ENCODE measurements around the gene NCAM1. TPM values are rescaled to one million over a fixed set of nuclear protein-coding genes. Genes with fewer than 3 reads are reported as not detected.

Gene NCAM1
- total and polyA plus RNA-seq, 4 experiments from 2014 or later = 0.39 TPM; not detected in 3

GRCh38 chr11:113182288-113182687, 221.1 kb downstream of the NCAM1 start:
- POLR2A ChIA-PET (ENCODE audit: partially characterized antibody) = no interaction called here
- H3K27me3 Mint-ChIP-seq = peaks cover 5 to 14% of the 10 kb centered on the region in 2 donors
- no peaks in the 10 kb centered on the region for H3K36me3 ChIP-seq (ENCODE audit: insufficient read depth, low read length)
- intact Hi-C loops (cut with micrococcal nuclease) = no loop called here
- CTCF ChIA-PET (ENCODE audit: partially characterized antibody) = no interaction called here
- peaks cover 0 to 3% (median 0%) of the 10 kb centered on the region in 8 donors for H3K9me3 Mint-ChIP-seq
- no peaks in the 10 kb centered on the region for H3K4me1 Mint-ChIP-seq
- no peak for DNase-seq
- H3K9me3 ChIP-seq (ENCODE audit: control insufficient read depth in 1 of 2, low read length in 2 of 2) = no peaks in the 10 kb centered on the region
- H3K4me1 ChIP-seq (ENCODE audit: insufficient read depth, low read length) = no peaks in the 10 kb centered on the region
- no peaks in the 10 kb centered on the region for H3K27me3 ChIP-seq (ENCODE audit: insufficient read depth, low read length)
- H3K27ac ChIP-seq (ENCODE audit: low read depth, low read length) = no peak overlapping the region
- H3K4me3 ChIP-seq (ENCODE audit: low read length in 2 of 2) = no peak overlapping the region
- no peaks in the 10 kb centered on the region for H3K36me3 Mint-ChIP-seq
- H3K27ac Mint-ChIP-seq = no peak overlapping the region
- no peak overlapping the region for H3K4me3 Mint-ChIP-seq

DNA sequence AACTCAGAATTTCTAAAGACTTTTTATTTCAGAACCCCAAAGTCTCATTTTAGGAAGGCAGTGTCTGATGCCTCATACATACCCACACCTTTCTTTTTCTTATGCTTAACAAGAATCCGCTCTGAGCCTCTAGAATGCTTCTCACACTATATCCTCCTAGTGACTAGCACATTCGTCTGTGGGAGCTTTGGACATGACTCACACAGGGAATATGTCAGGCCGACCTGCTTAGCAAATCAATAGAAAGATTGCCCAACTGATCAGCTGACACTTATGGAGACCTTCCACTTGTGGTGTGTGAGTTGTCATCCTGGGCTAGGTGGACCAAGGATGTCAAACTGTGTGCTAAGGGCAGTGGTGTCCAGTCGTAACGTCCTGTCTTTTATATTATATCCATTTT, 223.3 kb downstream of the NCAM1 start:
- ChIA-PET POLR2A (ENCODE audit: partially characterized antibody) (no interaction called here), CTCF (ENCODE audit: partially characterized antibody) (no interaction called here)
- Histone ChIP-seq H3K4me1 (ENCODE audit: insufficient read depth, low read length) (no peaks in the 10 kb centered on the region), H3K4me3 (ENCODE audit: low read length in 2 of 2) (no peak overlapping the region), H3K36me3 (ENCODE audit: insufficient read depth, low read length) (no peaks in the 10 kb centered on the region), H3K9me3 (ENCODE audit: control insufficient read depth in 1 of 2, low read length in 2 of 2) (no peaks in the 10 kb centered on the region), H3K27ac (ENCODE audit: low read depth, low read length) (no peak overlapping the region), H3K27me3 (ENCODE audit: insufficient read depth, low read length) (no peaks in the 10 kb centered on the region)
- intact Hi-C loops (cut with micrococcal nuclease) = no loop called here
- Mint-ChIP-seq H3K4me3 (no peak overlapping the region), H3K9me3 (peaks cover 0 to 3% (median 0%) of the 10 kb centered on the region in 8 donors), H3K27me3 (peaks cover 4 to 5% of the 10 kb centered on the region in 2 donors), H3K36me3 (no peaks in the 10 kb centered on the region), H3K4me1 (no peaks in the 10 kb centered on the region), H3K27ac (no peak overlapping the region)
- no peak for DNase-seq

GRCh38 chr11:113188371-113188834, 227.2 kb downstream of the NCAM1 start:
- Mint-ChIP-seq H3K4me3 (no peak overlapping the region), H3K27ac (no peak overlapping the region), H3K9me3 (no peaks in the 10 kb centered on the region), H3K4me1 (no peaks in the 10 kb centered on the region), H3K27me3 (peaks cover 8 to 9% of the 10 kb centered on the region in 2 donors), H3K36me3 (no peaks in the 10 kb centered on the region)
- Histone ChIP-seq H3K9me3 (ENCODE audit: control insufficient read depth in 1 of 2, low read length in 2 of 2) (no peaks in the 10 kb centered on the region), H3K36me3 (ENCODE audit: insufficient read depth, low read length) (no peaks in the 10 kb centered on the region), H3K4me3 (ENCODE audit: low read length in 2 of 2) (no peak overlapping the region), H3K27me3 (ENCODE audit: insufficient read depth, low read length) (no peaks in the 10 kb centered on the region), H3K27ac (ENCODE audit: low read depth, low read length) (no peak overlapping the region), H3K4me1 (ENCODE audit: insufficient read depth, low read length) (no peaks in the 10 kb centered on the region)
- intact Hi-C loops (cut with micrococcal nuclease) = no loop called here
- no peak for DNase-seq
- ChIA-PET POLR2A (ENCODE audit: partially characterized antibody) (no interaction called here), CTCF (ENCODE audit: partially characterized antibody) (no interaction called here)

DNA sequence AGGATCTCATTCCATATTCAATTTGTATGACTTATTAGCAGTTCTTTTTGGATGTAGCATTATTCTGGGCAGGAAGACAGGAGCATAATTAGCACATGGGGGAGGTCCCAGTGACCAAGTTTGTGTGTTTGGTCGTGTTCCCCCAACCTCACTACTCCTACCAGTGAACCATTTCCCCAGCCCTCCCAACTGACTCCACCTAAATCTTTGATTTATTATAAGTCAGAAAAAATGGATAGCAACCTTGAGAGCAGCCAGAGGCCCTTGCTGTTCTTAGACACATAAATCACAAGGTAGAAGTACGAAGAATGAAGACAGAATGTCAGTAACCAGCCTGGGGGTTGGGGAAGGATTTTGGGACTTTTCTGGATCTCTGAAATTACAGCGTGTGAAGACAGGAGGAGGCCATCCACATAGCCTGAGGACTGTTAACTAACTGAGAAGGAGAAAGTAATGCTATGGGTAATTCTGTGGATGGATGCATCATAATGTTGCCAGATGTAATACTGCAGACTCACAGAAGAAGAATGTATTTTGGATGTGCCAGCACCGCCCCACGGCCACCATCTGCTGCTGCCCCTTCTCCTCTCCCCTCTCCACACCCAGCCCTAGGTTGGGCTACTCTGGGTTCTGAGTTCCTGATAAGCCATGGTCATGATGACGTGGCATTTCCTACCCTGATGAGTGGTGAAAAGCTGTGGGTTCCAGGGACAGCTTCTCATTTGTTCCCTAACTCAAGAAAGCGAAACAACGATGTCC, 228.9 kb downstream of the NCAM1 start:
- Mint-ChIP-seq H3K9me3 (no peaks in the 10 kb centered on the region), H3K27ac (no peak overlapping the region), H3K27me3 (peaks cover 9% of the 10 kb centered on the region in 2 donors), H3K4me3 (no peak overlapping the region), H3K4me1 (no peaks in the 10 kb centered on the region), H3K36me3 (no peaks in the 10 kb centered on the region)
- ChIA-PET POLR2A (ENCODE audit: partially characterized antibody) (no interaction called here), CTCF (ENCODE audit: partially characterized antibody) (no interaction called here)
- H3K36me3 ChIP-seq (ENCODE audit: insufficient read depth, low read length) = no peaks in the 10 kb centered on the region
- no peak for DNase-seq
- H3K4me3 ChIP-seq (ENCODE audit: low read length in 2 of 2) = no peak overlapping the region
- H3K27me3 ChIP-seq (ENCODE audit: insufficient read depth, low read length) = no peaks in the 10 kb centered on the region
- no peaks in the 10 kb centered on the region for H3K4me1 ChIP-seq (ENCODE audit: insufficient read depth, low read length)
- no peaks in the 10 kb centered on the region for H3K9me3 ChIP-seq (ENCODE audit: control insufficient read depth in 1 of 2, low read length in 2 of 2)
- intact Hi-C loops (cut with micrococcal nuclease) = no loop called here
- no peak overlapping the region for H3K27ac ChIP-seq (ENCODE audit: low read depth, low read length)

GRCh38 chr11:113192121-113192925, 231.1 kb downstream of the NCAM1 start:
- Histone ChIP-seq H3K27me3 (ENCODE audit: insufficient read depth, low read length) (no peaks in the 10 kb centered on the region), H3K4me1 (ENCODE audit: insufficient read depth, low read length) (no peaks in the 10 kb centered on the region), H3K9me3 (ENCODE audit: control insufficient read depth in 1 of 2, low read length in 2 of 2) (no peaks in the 10 kb centered on the region), H3K4me3 (ENCODE audit: low read length in 2 of 2) (no peak overlapping the region), H3K27ac (ENCODE audit: low read depth, low read length) (no peak overlapping the region), H3K36me3 (ENCODE audit: insufficient read depth, low read length) (no peaks in the 10 kb centered on the region)
- Mint-ChIP-seq H3K4me1 (no peaks in the 10 kb centered on the region), H3K27me3 (peaks cover 10 to 13% of the 10 kb centered on the region in 2 donors), H3K36me3 (no peaks in the 10 kb centered on the region), H3K9me3 (no peaks in the 10 kb centered on the region), H3K27ac (no peak overlapping the region), H3K4me3 (no peak overlapping the region)
- no peak for DNase-seq
- intact Hi-C loops (cut with micrococcal nuclease) = no loop called here
- ChIA-PET POLR2A (ENCODE audit: partially characterized antibody) (no interaction called here), CTCF (ENCODE audit: partially characterized antibody) (no interaction called here)

- Mint-ChIP-seq H3K27ac (no peak overlapping the region), H3K27me3 (peaks cover 10 to 18% of the 10 kb centered on the region in 2 donors), H3K4me1 (no peaks in the 10 kb centered on the region), H3K36me3 (no peaks in the 10 kb centered on the region), H3K9me3 (no peaks in the 10 kb centered on the region), H3K4me3 (no peak overlapping the region)
- H3K27me3 ChIP-seq (ENCODE audit: insufficient read depth, low read length) = no peaks in the 10 kb centered on the region
- CTCF ChIA-PET (ENCODE audit: partially characterized antibody) = no interaction called here
- intact Hi-C loops (cut with micrococcal nuclease) = no loop called here
- POLR2A ChIA-PET (ENCODE audit: partially characterized antibody) = no interaction called here
- no peak for DNase-seq
- H3K4me1 ChIP-seq (ENCODE audit: insufficient read depth, low read length) = no peaks in the 10 kb centered on the region
- no peaks in the 10 kb centered on the region for H3K9me3 ChIP-seq (ENCODE audit: control insufficient read depth in 1 of 2, low read length in 2 of 2)
- no peak overlapping the region for H3K27ac ChIP-seq (ENCODE audit: low read depth, low read length)
- H3K4me3 ChIP-seq (ENCODE audit: low read length in 2 of 2) = no peak overlapping the region
- no peaks in the 10 kb centered on the region for H3K36me3 ChIP-seq (ENCODE audit: insufficient read depth, low read length)
Observed at GRCh38 chr11:113193016-113193415, 231.8 kb downstream of the NCAM1 start.

GRCh38 chr11:113193946-113194345, 232.7 kb downstream of the NCAM1 start:
- Mint-ChIP-seq H3K4me3 (no peak overlapping the region), H3K4me1 (no peaks in the 10 kb centered on the region), H3K36me3 (no peaks in the 10 kb centered on the region), H3K27me3 (peaks cover 15 to 20% of the 10 kb centered on the region in 2 donors), H3K9me3 (no peaks in the 10 kb centered on the region), H3K27ac (no peak overlapping the region)
- DNase-seq = no peak
- POLR2A ChIA-PET (ENCODE audit: partially characterized antibody) = no interaction called here
- Histone ChIP-seq H3K27me3 (ENCODE audit: insufficient read depth, low read length) (no peaks in the 10 kb centered on the region), H3K27ac (ENCODE audit: low read depth, low read length) (no peak overlapping the region), H3K4me1 (ENCODE audit: insufficient read depth, low read length) (no peaks in the 10 kb centered on the region), H3K36me3 (ENCODE audit: insufficient read depth, low read length) (no peaks in the 10 kb centered on the region), H3K4me3 (ENCODE audit: low read length in 2 of 2) (no peak overlapping the region), H3K9me3 (ENCODE audit: control insufficient read depth in 1 of 2, low read length in 2 of 2) (no peaks in the 10 kb centered on the region)
- CTCF ChIA-PET (ENCODE audit: partially characterized antibody) = no interaction called here
- intact Hi-C loops (cut with micrococcal nuclease) = no loop called here

All from CD4-positive, alpha-beta memory T cell (primary cell).